GM12875 (cell line): ENCODE measurements around the gene SLAIN2.

ENCODE experiments used
- H3K4me3 ChIP-seq: one replicate; pipeline ENCODE4 v1.5.1; 2011; ENCODE audit warnings: low read depth, low read length, control low read depth
- CTCF ChIP-seq: IDR thresholded peaks from 2 replicates; pipeline ENCODE4 v1.5.1; 2011; ENCODE audit warnings: low read depth, mild to moderate bottlenecking, control low read depth, inconsistent platforms, low read length, moderate library complexity, borderline replicate concordance; ENCODE audit not compliant: insufficient read depth

The SLAIN2 gene

GRCh38 chr4:48388525-48389154, 47.3 kb downstream of the SLAIN2 start:
- no peak overlapping the region for H3K4me3 ChIP-seq
- no peak for TF ChIP-seq CTCF

- no peak for TF ChIP-seq CTCF
Observed at GRCh38 chr4:48396043-48396442, 54.7 kb downstream of the SLAIN2 start.

GRCh38 chr4:48400416-48400815, 59.1 kb downstream of the SLAIN2 start:
- H3K4me3 ChIP-seq = no peak overlapping the region
- no peak for TF ChIP-seq CTCF

More at GRCh38 chr4:48396043-48396442, 54.7 kb downstream of the SLAIN2 start:
- H3K4me3 ChIP-seq = no peak overlapping the region

- H3K4me3 ChIP-seq = no peak overlapping the region
- no peak for TF ChIP-seq CTCF
Observed at GRCh38 chr4:48403358-48403757, 62.0 kb downstream of the SLAIN2 start.

- no peak overlapping the region for H3K4me3 ChIP-seq
- TF ChIP-seq CTCF = no peak
Observed at GRCh38 chr4:48403779-48404178, 62.5 kb downstream of the SLAIN2 start.

GRCh38 chr4:48405924-48406323, 64.6 kb downstream of the SLAIN2 start:
- TF ChIP-seq CTCF = no peak

GRCh38 chr4:48409203-48409602, 67.9 kb downstream of the SLAIN2 start:
- no peak for TF ChIP-seq CTCF
- no peak overlapping the region for H3K4me3 ChIP-seq

More at GRCh38 chr4:48405924-48406323, 64.6 kb downstream of the SLAIN2 start:
- H3K4me3 ChIP-seq = no peak overlapping the region
